Hematopoietic multipotent progenitor cell treated with erythropoietin and hydrocortisone succinate and interleukin-3 and kit ligand, for 6 days (in vitro differentiated cells): ENCODE results near the gene SHROOM3.

Experiments
- DNase-seq: peaks from one replicate; pipeline ENCODE4 v3.0.0-alpha.2; 2015

SHROOM3 gene

DNA sequence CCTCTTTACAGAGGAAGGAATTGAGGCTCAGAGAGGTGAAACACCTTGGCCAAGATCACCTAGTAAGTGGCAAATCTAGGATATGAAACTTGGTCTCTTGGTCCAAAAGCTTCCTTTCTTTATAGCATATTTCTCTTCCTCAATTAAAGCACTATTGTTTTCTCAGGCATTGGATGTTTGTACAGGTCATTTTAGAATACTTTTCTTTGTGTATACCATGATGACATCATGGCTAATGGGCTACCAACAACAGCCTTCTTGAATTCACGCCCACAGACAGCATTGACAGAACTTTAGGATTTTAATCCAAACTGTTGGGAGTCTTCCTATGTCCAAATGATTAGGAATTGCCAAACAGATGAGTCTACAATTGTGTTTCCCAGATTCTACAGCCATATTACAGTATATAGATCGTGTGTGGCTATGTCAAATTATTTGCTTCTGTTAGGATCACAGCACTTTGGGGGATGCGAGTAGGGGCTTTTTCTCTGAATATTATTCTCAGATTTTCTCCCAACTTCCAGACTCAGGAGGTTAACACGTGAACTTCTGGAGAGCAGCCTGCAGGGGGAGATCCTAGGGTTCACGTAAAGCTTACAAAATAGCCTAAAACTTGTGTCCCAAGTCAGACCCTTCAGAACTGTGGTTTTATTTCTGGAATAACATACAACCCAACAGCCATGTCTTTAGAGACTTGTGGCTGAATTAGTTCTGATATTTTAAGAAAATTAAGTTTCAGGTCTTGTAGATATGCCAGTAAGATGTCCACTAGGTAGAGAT is 191.8 kb downstream of the SHROOM3 start:
- peak; percentile 7 for DNase-seq

DNA sequence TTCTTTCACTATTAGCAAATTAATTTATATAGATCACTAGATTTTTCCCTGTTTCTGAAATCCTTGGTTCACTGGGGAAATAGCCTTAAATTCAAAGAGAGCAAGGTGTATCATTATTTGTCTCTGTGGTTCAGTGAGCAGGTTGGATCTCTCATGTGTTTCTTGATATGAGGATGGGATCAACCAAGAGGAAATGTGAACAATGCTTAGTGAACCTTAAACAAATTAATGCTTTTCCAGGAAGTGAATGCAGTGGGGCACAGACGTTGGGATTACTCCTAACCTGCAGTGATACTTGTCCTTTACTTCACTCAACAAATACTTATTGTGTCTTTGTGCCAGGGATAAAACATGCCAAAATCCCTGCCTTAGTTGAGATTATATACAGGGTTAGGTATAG is 193.2 kb downstream of the SHROOM3 start:
- no peak for DNase-seq

DNA sequence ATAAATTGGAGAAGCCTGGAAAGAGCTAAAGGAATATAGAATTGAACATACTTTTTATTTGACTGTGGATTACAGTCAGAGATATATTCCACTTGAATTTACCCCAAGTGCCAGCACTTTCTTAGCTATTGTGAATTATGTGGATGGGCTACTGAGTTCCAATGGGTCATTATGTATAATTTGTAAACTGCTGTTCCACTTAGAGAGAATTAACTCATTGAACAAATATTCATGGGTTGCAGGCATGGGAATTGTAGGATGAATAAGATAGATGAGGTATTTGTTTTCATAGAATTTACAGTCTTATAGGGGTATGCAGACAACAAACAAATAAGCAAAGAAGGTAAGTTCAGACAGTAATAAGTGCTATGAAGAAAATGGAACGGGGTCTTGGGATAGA is 195.7 kb downstream of the SHROOM3 start:
- no peak for DNase-seq

DNA sequence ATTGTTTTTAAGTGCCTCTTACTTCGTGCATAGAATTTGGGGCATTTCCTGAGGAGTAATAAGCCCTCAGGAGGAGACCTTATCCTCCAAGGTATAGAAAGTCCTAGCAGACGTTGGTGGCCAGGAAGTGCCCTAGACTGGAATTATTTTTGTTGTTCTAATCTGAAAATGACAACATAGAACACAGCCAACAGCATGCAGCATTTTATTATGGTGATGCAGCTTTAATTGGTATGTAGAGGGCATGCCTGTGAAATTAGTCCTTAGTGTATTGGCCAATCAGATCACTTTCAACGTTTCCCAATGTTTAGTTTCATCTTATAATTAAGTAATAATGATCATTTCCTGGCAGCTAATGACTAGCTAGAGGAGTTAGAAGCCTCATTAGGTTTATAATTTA is 199.2 kb downstream of the SHROOM3 start:
- DNase-seq: no peak

DNA sequence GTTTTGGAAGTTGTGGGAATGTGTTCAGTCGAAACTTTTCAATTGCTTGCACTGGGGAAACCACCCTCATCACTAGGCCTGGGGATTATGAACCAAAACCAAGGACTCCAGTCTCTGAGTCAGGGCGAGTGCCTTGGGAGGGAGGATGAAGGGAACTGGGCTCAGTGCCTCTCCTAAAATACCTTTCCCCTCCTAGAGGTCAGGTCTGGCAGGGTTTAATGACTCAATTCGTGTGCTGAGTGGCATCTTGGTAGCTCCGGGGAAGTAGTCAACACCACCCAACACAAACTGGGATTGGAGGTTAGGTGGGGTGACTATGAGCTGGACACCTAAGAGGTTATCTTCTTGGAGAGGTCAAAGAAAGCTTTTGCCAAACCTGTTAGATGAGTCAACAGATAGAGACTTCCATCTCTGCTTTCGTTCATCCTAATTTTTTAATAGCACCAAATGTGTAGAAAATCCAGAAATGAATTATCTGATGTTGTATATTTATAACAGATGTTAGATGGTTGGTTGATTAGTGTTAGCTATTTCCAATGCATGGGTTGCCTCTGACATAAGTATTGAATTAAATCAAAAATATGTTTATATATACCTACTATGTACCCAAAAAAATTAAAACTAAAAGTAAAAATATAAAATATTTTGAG is 202.8 kb downstream of the SHROOM3 start:
- no peak for DNase-seq

DNA sequence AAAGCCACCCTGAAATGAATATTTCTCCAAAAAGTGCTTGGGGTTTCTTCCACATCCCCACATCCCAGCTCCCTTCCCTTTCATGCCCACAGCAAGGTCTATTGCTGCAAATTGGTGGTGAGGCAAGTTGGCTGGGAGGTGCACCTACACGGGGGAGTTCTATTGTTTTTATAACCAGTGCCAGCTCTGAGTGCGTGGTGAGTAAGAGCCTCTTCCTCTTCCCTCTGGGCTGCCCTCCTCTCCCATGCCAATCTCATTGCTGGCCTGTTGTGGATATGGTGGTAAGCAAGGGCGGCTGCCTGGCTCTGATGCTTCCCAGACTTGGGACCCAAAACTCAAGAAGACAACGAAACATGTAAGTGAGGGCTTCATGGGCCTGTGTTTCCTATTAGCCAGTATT is 204.3 kb downstream of the SHROOM3 start:
- no peak for DNase-seq

DNA sequence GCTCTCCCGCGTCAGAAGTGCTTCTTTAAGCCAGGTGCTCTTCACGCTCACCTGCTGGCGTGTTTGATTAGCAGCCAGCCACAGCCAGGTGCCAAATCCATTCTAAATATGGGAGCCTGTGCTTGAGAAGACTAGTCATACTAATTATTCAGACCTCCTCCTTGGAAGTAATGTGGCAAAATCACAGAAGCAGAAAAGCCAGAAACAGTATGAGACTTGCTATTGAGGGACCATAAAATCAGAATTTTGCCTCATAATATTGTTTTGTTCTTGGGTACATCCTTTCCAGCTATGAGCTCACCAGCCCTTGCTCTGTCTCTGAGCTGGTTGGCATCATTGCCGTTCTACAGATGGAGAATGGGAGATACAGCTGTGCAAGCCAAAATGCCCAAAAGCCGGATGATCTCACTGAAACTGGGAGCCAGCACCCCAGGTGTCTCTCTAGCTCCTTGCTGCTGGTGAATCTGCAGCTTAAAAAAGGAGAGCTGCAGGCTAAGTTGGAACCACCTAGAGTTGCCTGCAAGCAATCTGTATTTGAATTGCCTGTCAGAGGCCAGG is 205.4 kb downstream of the SHROOM3 start:
- DNase-seq: no peak

DNA sequence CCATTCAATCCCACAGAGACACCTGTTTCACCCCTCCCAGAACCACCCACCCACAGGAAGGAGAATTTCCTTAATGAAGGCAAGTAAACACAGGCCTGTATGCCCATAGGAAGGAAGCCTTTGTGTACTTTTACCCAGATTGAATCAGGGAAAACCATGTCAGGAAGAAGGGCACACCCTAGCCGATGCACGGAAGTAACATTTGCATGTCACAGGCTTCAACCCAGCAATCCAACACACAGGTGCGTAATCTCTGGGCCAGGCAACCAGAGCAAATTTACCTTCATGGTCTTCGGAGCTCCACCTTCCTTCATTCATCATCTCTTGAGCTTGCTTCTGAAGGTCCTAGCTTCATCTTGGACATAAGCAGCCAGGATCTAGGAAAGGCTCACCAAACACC is 206.3 kb downstream of the SHROOM3 start:
- no peak for DNase-seq

DNA sequence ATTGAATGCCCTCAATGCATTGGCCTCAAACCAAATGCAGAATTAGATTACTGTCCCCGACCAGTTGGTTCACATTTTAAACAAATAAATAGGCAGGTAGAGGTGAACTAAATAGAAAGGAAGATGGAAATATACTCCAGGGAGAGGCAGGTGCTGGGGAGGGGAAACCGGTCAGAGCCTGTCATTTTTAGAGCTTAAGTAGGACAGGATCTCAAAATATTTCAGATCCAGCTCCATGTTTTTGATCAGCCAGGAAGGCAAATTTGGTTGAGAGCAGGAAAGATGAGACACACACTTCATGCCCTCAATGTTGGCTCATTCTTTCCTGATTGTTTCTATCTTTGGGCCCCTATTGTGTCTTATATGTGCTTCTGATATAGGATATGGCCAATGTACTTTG is 206.7 kb downstream of the SHROOM3 start:
- no peak for DNase-seq

DNA sequence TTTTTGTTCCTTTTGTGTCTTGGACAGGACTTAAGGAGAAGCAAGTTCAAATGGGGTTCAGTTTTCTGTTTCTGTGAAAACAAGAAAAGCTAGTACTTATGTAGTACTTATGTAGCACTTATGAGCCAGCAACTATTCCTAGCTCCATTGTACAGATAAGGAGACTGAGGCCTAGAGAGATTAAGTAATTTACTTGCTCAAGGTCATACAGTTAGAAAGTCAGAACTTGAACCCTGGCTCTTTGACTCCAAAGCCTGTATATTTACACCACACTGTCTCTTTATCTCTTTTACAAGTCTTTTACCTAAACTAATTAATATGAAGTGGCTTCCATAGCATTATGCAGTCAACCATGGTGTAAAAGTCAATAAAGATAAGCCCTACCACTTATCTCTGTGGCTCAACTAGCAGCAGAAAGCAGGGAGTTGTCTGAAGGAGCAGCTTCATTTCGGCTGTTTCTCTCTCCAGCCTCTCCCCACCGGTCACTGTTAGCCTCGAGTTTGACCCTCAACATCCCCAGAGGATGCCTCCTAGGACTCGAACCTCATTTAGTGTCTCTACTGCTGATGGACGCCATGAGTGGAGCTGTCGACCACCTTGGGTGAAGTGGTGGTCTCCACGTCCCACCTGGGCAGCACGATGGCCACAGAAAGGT is 209.9 kb downstream of the SHROOM3 start:
- no peak for DNase-seq

DNA sequence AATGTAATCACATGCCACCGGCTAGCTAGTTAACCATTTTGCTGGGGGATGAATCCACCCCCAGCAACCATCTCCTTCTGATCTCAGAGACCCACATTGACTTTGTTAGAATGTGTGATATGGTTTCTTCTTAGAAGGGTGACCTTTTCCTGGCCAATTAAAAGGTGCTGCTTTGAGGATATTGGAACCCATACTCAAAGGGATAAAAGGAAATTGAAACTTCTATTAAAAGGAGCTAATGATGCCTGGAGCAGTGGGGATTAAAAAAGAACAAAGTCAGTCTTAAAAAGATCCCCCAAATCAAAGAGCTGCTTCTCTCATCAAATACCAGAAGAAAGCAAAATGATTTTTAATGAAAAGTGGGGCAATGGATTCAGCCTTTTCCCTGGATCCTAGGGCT is 214.1 kb downstream of the SHROOM3 start:
- no peak for DNase-seq

DNA sequence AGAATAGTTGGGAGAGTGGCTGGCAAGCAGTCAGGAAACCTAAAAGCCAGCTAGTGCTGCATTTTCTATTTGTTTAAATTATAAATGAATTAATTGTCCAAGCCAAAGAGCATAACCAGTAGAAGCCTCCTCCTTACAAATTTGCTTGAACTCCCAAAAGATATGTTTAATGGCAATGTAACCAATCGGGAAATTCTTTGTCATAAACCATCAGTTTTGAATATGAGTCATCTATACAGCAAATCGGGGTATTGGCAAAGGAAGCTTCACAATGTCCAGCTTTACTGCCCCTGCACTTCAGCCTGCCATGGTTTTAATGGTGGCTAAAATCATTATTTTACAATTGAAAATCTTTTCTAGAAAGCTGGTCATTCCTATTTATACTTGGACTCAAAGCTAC is 216.6 kb downstream of the SHROOM3 start:
- no peak for DNase-seq

DNA sequence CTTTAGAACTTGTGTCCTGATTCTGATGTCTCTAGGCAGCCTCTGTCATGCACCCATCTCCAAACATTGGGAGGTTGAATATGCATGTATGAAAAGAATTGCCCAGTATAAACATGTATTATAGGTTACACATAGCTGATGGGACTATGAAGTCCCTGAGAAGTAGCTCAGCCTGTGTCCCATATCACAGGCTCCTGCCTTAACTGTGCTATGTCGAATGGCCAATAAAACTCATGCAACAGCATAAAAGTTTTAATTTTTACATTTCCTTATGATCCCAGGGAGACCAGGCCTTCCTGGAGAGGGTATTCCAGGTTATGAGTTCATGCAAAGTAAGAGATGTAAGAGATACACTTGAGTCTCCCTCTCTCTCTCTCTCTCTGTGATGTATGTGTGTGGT is 217.4 kb downstream of the SHROOM3 start:
- no peak for DNase-seq

DNA sequence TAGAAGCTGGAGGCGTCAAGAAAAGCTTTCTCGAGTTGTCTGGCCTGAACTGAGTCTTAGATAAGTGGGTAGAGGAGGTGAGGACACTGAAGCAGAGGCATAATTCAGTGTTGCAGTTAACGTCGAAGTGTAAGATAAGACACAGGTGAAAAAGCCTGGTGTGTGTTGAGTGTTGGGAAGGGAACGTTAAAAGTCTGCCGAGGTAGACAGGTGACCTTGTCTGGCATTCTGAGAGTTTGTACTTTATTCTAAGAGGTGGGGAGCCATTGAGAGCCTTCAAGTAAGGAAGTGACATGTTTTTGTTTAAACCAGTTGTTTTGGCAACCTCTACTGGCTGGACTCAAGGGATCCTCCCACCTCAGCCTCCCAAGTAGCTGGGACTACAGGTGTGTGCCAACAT is 219.1 kb downstream of the SHROOM3 start:
- no peak for DNase-seq

DNA sequence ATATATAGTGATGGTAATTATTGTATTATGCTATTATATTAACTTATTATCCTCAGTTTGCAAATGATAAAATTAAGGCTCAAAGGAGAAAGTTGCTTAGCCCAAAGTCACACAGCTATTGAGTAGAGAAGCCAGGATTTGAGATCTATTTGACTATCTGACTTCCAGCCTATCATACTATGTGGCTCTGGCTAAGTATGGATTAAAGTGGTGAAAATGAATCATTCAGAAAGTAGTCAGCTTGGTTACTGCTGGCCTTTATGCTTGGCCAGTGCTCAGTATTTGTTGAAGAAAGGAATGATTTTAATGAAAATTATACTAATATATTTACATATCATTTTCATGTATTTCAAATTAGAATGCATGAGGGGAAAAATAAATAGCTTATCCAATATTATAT is 219.8 kb downstream of the SHROOM3 start:
- no peak for DNase-seq

DNA sequence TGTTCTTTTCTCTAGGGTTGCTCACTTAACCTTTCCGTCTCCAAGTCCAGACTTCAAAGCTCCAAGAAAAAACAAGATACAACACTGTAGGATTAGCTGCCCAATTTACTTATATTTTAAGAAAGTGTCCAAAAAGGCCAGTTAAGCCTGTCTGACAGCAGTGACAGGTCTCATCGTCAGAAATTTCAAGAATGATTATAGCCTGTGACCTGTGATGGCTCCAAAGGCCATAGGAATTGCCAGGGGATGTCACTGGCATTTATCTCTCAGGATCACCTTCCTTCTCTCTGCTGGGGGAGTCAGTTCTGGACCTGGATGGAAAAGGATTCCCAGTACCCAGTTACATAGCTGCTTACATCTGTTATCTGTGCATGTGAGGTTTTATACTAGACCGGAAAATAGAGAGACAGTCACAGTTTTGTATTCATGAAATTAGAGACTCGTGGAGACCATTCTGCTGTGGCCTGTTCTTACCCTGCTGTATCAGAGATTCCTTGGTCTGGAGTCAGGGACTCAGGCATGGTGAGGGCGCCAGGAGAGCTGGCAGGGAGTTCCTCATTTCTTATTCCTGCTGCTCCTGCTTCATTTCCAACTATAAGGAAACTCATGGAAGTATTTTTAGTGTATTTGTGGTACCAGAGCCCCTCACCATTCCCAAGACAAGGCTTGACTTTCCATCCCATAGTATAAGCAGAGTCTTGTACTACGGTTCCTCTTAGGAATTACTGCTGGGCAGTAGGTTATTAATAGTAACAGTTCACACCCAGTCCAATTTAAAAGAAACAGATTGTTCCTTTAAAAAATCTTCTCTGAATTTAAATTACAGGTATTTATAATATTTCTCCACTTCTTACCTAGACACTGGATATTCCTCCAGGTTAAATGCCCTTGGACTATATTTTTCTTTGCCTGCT is 220.8 kb downstream of the SHROOM3 start:
- no peak for DNase-seq

DNA sequence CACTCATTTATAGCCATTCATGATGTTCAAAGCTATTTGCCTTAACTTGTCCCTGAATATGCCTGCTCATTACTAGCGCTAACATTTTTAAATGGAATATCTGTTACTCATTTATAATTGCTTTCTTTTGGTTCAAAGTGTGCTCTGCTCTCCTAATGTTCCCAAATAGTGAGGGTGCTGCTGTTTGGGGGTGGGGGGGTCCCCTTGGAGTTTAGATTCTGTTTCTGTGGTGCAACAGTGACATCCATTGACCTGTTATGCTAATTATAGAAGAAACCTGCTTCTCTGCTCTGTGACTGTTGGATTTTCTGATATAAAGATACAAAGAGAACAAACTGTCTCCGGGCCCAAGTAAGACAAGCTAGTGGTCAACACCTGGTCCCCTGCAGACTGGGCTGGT is 222.4 kb downstream of the SHROOM3 start:
- no peak for DNase-seq

DNA sequence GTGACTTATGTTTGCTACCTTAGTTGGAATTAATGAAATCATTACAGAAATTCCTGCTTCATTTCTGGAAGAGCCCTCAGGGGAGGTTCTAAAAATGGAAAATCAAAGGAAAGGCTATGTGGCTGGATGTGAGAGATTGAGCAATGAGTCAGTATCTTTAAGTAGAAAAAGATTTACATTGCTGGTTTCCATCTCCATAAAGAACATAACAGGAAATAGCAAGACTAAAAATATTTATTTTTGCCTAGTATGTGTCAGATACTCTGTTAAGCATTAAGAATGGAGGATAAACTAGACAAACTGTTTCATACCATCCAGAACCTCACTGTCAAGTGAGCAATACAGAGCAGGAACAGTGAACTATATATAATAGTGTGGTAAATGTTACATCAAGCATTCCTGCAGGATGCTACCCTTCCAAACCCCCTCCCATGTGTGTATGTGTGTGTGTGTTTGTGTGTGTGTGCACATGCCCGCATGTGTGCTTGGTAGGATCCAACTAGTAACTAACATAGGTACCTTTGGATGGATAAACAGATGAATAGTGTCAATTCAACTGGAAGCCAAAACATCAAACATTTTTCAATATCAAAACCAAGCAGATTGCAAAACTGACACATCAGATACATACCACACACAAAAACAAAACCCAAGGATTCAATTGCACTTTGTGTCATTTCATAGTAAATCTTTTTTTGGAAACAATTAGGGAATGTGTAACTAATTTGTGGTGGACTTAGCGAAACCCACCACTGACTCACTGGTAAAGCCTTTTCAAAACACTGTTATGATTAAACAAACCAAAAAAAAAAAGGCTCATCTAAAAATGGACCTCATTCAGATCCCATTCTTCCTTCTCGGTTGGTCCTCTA is 223.4 kb downstream of the SHROOM3 start:
- no peak for DNase-seq

DNA sequence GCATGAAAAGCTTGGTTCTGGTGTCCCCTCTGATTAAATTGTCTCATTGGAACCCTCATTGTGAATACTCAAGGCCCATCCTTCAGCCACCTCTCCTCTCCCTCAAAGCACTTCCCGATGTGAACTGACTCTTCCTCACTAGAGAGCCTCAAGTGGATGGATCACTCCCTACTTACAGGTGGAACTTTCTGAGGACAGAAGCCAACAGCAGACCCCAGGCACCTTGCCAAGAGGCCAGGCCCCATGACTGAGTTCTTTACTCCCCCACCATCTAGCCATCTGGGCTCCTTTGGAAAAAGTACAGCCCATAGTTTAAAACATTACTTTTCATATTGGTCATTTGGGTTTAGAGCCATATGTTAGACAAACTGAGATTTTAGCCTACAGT is 224.1 kb downstream of the SHROOM3 start:
- no peak for DNase-seq

DNA sequence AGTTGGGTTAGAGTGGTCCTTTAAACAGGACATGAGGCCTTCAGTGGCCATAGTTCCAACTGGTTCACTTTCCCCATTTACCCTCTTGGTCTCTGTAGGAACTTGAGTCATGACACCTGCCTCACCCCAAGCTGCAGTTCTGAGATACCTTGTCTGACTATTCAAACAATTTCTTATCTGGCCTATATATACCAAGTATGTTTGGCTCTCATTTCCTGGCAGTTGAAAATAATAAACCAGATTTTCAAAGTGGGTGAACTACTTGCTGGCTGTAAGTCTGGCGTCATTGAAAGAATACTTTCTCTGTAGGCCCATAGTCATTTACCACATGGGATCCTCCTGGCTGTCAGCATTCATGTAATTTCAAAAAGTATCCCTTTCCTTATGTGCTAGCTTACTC is 228.8 kb downstream of the SHROOM3 start:
- DNase-seq: no peak

DNA sequence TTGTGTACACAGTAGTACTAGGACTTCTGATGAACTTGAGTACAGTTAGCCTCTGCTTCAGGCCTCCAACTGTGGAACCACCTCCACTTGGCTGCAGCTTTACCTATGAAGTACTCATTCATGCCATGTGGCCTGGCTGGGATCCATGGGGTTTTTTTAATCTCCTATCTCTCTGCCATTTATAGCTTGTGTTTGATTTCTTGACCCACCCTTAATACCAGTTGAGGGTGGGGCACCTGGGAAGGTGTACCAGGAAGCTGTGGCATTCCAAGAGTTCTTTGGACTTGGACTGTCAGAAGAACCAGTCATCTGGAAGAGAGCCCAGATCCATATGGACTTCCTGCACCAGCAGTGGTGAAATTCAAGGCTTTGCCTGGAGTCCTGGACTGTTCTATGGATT is 230.1 kb downstream of the SHROOM3 start:
- no peak for DNase-seq

DNA sequence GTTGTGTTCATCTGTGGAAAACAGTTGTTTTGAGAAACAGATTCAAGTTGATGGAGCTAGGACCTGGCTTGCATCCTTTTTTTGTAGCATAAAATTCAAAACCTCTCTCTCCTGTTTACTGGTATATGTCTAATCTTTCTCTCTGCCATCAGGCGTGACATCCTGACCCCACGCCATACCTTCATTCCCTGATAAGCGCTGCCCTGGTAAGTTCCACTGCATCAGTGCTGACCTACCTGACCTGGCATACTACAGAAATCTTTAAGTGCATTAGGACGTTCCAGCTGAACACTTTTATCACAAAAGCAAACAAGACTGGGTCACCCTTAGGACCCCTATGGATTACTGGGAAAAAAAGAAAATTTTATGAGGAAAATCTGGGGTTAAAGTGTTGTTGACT is 230.7 kb downstream of the SHROOM3 start:
- no peak for DNase-seq
